22Rv1 (cell line): ENCODE measurements around the gene SLC9A9.

Experiments used
- CTCF ChIP-seq: fragments of 450-650 bp; IDR thresholded peaks from 2 replicates; pipeline ENCODE4 v1.5.1; 2017; ENCODE audit warnings: mild to moderate bottlenecking
- ZFX ChIP-seq: fragments of 450-650 bp; IDR thresholded peaks from 2 replicates; pipeline ENCODE4 v1.6.1; 2017; ENCODE audit warnings: antibody characterized with exemption, borderline replicate concordance

- TF ChIP-seq CTCF, result no peak
- no peak for TF ChIP-seq ZFX
Measured at GRCh38 chr3:143507735-143508580, 340.3 kb downstream of the SLC9A9 start.
